GM12878 (cell line): ENCODE results near the gene LIMS2. TPM values are rescaled to one million over a fixed set of nuclear protein-coding genes. Genes with fewer than 3 reads are reported as not detected.

Experiments used
- ATAC-seq: fragments of 200-7000 bp; cut with Tn5 transposase; 3 replicates; pipeline ENCODE4 v1.9.1; 2020; ENCODE audit warnings: mild to moderate bottlenecking, moderate library complexity
- BruUV-seq: library from RNA; stranded (reverse); fragments of 400-500 nt; replicated peaks from 2 replicates; lab custom pipeline; 2021; lab: Mats Ljungman, UMichigan
- CTCF ChIA-PET: fragments of 300-600 bp; sonication (Branson Sonifier 250); formaldehyde crosslinking; extraction: SDS; loops from one replicate; lab custom pipeline; 2021; ENCODE audit warnings: inconsistent platforms; lab: Yijun Ruan, JAX
- POLR2A ChIA-PET: fragments of 350-600 bp; formaldehyde crosslinking; extraction: SDS; loops from one replicate; lab custom pipeline; 2021; ENCODE audit warnings: inconsistent platforms; lab: Charles Lee
- RAD21 ChIA-PET: fragments of 300-600 bp; sonication (Branson Sonifier 250); formaldehyde crosslinking; loops from one replicate; lab custom pipeline; 2023; ENCODE audit warnings: antibody characterized with exemption; ENCODE audit not compliant: unreplicated experiment; lab: Charles Lee
- SMC1A ChIA-PET: fragments of 300-600 bp; sonication (Branson Sonifier 250); formaldehyde crosslinking; loops from one replicate; lab custom pipeline; 2023; ENCODE audit not compliant: unreplicated experiment, uncharacterized antibody; lab: Charles Lee
- DNase-seq: peaks from one replicate; pipeline ENCODE4 v3.0.0-alpha.2; 2011; ENCODE audit warnings: low read depth, low spot score
- FAIRE-seq: peaks from 3 replicates; lab custom pipeline; 2011; peaks lifted over from hg19 to GRCh38; lab: Jason Lieb, UNC
- H2AFZ ChIP-seq: 2 replicates; pipeline ENCODE4 v1.6.0; 2011; ENCODE audit warnings: low read depth, low read length, control low read depth; ENCODE audit not compliant: control insufficient read depth
- H3K27ac ChIP-seq: 2 replicates; pipeline ENCODE4 v1.5.1; 2011; ENCODE audit warnings: control low read depth; ENCODE audit not compliant: control insufficient read depth, insufficient read depth
- H3K27me3 ChIP-seq, 2 experiments: replicated peaks in 1 of 2; 2 replicates each; pipeline versions ENCODE4 v1.6.0 to v1.6.1; 2011; ENCODE audit warnings: low read length in 1 of 2; ENCODE audit not compliant: control insufficient read depth in 2 of 2, insufficient read depth in 2 of 2
- H3K36me3 ChIP-seq, 2 experiments: 2 replicates each; pipeline ENCODE4 v1.5.1; 2011; ENCODE audit warnings: low read length in 1 of 2; ENCODE audit not compliant: control insufficient read depth in 2 of 2, insufficient read depth in 2 of 2
- H3K4me1 ChIP-seq: 2 replicates; pipeline ENCODE4 v1.6.1; 2011; ENCODE audit warnings: mild to moderate bottlenecking, low read length, moderate library complexity, mixed read lengths; ENCODE audit not compliant: control insufficient read depth, insufficient read depth
- H3K4me2 ChIP-seq: 2 replicates; pipeline ENCODE4 v1.6.0; 2011; ENCODE audit warnings: control low read depth; ENCODE audit not compliant: control insufficient read depth, insufficient read depth
- H3K4me3 ChIP-seq: fragments of 200-600 bp; sonication (generic); 2 replicates; pipeline ENCODE4 v1.5.1; 2016
- H3K79me2 ChIP-seq: 2 replicates; pipeline ENCODE4 v1.6.0; 2011; ENCODE audit warnings: low read length; ENCODE audit not compliant: control insufficient read depth, insufficient read depth
- H3K9ac ChIP-seq: 2 replicates; pipeline ENCODE4 v1.8.0; 2011; ENCODE audit warnings: low read length, control low read depth, mixed read lengths; ENCODE audit not compliant: control insufficient read depth, insufficient read depth
- H3K9me3 ChIP-seq: replicated peaks from 3 replicates; pipeline ENCODE4 v1.5.1; 2011; ENCODE audit warnings: mild to moderate bottlenecking, low read length; ENCODE audit not compliant: control insufficient read depth, insufficient read depth
- H4K20me1 ChIP-seq: 2 replicates; pipeline ENCODE4 v1.6.0; 2011; ENCODE audit not compliant: control insufficient read depth, insufficient read depth
- ASH2L ChIP-seq: fragments of 300-600, 200-600 bp; sonication (generic); IDR thresholded peaks from 2 replicates; pipeline ENCODE4 v1.6.1; 2017; ENCODE audit warnings: low read depth, mild to moderate bottlenecking, borderline replicate concordance
- BCL11A ChIP-seq: IDR thresholded peaks from 2 replicates; pipeline ENCODE4 v1.6.1; 2011; ENCODE audit warnings: low read depth, low read length
- CHD4 ChIP-seq: fragments of 200-600 bp; sonication (generic); IDR thresholded peaks from 2 replicates; pipeline ENCODE4 v1.6.1; 2016; ENCODE audit warnings: mild to moderate bottlenecking
- DPF2 ChIP-seq: fragments of 450-650 bp; IDR thresholded peaks from 2 replicates; pipeline ENCODE4 v1.6.1; 2017; ENCODE audit warnings: mild to moderate bottlenecking
- EGR1 ChIP-seq, 2 experiments: IDR thresholded peaks; 1 replicate in 1 of 2; 2 replicates in 1 of 2; pipeline ENCODE4 v1.6.1; 2011 to 2012; ENCODE audit warnings: low read depth in 2 of 2, low read length in 2 of 2, borderline replicate concordance in 1 of 2, mild to moderate bottlenecking in 1 of 2, moderate library complexity in 1 of 2
- EZH2 ChIP-seq: IDR thresholded peaks from 2 replicates; pipeline ENCODE4 v1.6.1; 2012; ENCODE audit warnings: low read depth, mild to moderate bottlenecking, control low read depth, inconsistent platforms, low read length, borderline replicate concordance; ENCODE audit not compliant: control insufficient read depth
- FOS ChIP-seq: IDR thresholded peaks from 3 replicates; pipeline ENCODE4 v1.6.1; 2011; ENCODE audit warnings: borderline replicate concordance; ENCODE audit not compliant: insufficient read length; ENCODE audit errors: extremely low read depth
- IKZF1 ChIP-seq: fragments of 450-650 bp; conservative IDR thresholded peaks from 2 replicates; pipeline ENCODE4 v1.6.1; 2017; ENCODE audit warnings: antibody characterized with exemption, mild to moderate bottlenecking
- KDM1A ChIP-seq: fragments of 200-600 bp; sonication (generic); IDR thresholded peaks from 2 replicates; pipeline ENCODE4 v1.6.1; 2016; ENCODE audit warnings: borderline replicate concordance
- MTA2 ChIP-seq: fragments of 450-650 bp; IDR thresholded peaks from 2 replicates; pipeline ENCODE4 v1.6.1; 2016; ENCODE audit warnings: low read depth, mild to moderate bottlenecking, moderate library complexity
- PAX8 ChIP-seq: fragments of 450-650 bp; IDR thresholded peaks from 2 replicates; pipeline ENCODE4 v1.6.1; 2017; ENCODE audit warnings: mild to moderate bottlenecking, moderate library complexity
- PML ChIP-seq: IDR thresholded peaks from 2 replicates; pipeline ENCODE4 v1.6.1; 2012; ENCODE audit warnings: low read length, inconsistent platforms
- SMAD1 ChIP-seq: fragments of 450-650 bp; IDR thresholded peaks from 2 replicates; pipeline ENCODE4 v1.6.1; 2018; ENCODE audit warnings: mild to moderate bottlenecking, low read depth; ENCODE audit not compliant: partially characterized antibody
- SP1 ChIP-seq: IDR thresholded peaks from one replicate; pipeline ENCODE4 v1.6.1; 2011; ENCODE audit warnings: low read depth, low read length
- SREBF2 ChIP-seq: IDR thresholded peaks from 2 replicates; pipeline ENCODE4 v1.6.1; 2012; ENCODE audit warnings: mild to moderate bottlenecking, low read length
- WRNIP1 ChIP-seq: IDR thresholded peaks from 2 replicates; pipeline ENCODE4 v1.6.1; 2011; ENCODE audit warnings: low read depth, low read length, improper control_type of control experiment, borderline replicate concordance
- ZNF24 ChIP-seq: fragments of 450-650 bp; IDR thresholded peaks from 2 replicates; pipeline ENCODE4 v1.6.1; 2017; ENCODE audit warnings: antibody characterized with exemption, mild to moderate bottlenecking
- WGBS: methylation state at CpG from one replicate; pipeline ENCODE4 v1.1.6; 2016; ENCODE audit warnings: low lambda C conversion rate; ENCODE audit not compliant: insufficient replicate concordance, insufficient coverage; ENCODE audit errors: missing lambda C conversion rate; 5-methylcytosine and 5-hydroxymethylcytosine counted together
- in situ Hi-C: fragments of 300-500 bp; cut with MboI; formaldehyde crosslinking; loops from 9 replicates; pipeline ENCODE4 v1.14.3; 2018; ENCODE audit warnings: mixed read lengths
- intact Hi-C: fragments of 100-400 bp; cut with micrococcal nuclease; formaldehyde crosslinking; loops from one replicate; pipeline ENCODE4 v1.14.2; 2022; ENCODE audit not compliant: unreplicated experiment
- polyA plus RNA-seq, 11 experiments: library from polyadenylated mRNA; depleted of rRNA in 4 of 11; unstranded in 6 of 11; stranded (reverse) in 5 of 11; fragments of >200 nt; fragmentation: Nextera tagmentation in 4 of 11; fragmentation: Illumina TruSeq in 1 of 11; extraction: Ambion mirVana in 4 of 11; extraction: Trizol in 1 of 11; gene quantifications; 1 replicate in 1 of 11; 2 replicates in 10 of 11; pipeline versions ENCODE4 v1.2.1 to v1.2.3, GENCODE V29; 2011 to 2016; ENCODE audit warnings: inconsistent platforms in 2 of 11, missing spikeins in 2 of 11, low read depth in 1 of 11
- total RNA-seq, 4 experiments: library from RNA; depleted of rRNA in 3 of 4; stranded (reverse); fragments of >200 nt in 3 of 4; fragmentation: Illumina TruSeq in 1 of 4; extraction: Trizol in 1 of 4; gene quantifications; 2 replicates each; pipeline versions ENCODE4 v1.2.1 to v1.2.3, GENCODE V29; 2013 to 2021
- TF ChIP-seq, protein P1 (sequence below): fragments of 450-650 bp; IDR thresholded peaks from 2 replicates; pipeline ENCODE4 v1.6.1; 2016; ENCODE audit warnings: mild to moderate bottlenecking
- TF ChIP-seq, protein P2 (sequence below): fragments of 450-650 bp; IDR thresholded peaks from 2 replicates; pipeline ENCODE4 v1.6.1; 2016; ENCODE audit warnings: mild to moderate bottlenecking, moderate library complexity, borderline replicate concordance

The LIMS2 gene
- total and polyA plus RNA-seq, 10 of the 15 experiments (the other 5 are each of a cell fraction or from before 2014, with no cell fraction given): 0.06 to 0.81 (median 0.16) TPM; not detected in 2

DNA sequence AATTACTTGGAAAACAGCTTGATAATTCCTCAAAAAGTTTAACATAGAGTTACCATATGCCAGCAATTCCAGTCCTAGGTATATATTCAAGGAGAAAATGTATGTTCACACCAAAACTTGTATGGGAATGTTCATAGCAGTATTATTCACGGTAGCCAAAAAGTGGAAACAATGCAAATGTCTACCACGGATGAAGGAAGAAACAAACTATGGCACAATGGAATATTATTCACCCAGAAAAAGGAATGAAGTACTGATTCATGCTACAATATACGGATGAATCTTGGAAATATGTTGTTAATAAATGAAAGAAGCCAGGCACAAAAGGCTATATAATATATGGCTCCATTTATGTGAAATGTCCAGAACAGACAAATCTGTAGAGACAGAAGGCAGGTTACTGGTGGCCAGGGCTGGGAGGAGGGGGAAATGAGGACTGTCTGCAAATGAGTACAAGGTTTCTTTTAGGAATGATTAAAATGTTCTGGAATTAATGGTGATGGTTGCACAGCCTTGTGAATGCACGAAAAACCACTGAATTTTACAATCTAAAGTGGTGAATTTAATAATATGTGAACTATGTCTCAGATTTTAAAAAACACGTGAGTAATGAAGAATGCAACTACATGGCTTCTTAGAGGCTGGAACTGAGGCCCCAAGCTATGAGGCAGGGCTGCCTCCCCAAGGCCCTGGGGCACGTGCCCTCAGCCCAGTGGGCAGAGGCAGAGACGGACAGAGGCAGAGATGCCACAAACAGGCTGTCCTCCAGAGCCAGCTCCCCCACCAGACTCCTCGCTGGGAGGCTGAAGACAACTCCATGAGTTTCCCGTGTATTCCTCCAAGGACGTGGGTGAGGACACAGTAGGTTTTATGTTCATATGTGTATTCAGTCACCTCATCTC lies 5.0 kb downstream of the LIMS2 start (continued):
- no peak for TF ChIP-seq IKZF1
- no peak for TF ChIP-seq SP1
- TF ChIP-seq EZH2: no peak
- TF ChIP-seq BCL11A: no peak
- TF ChIP-seq, all 136 proteins: peak for 0

GRCh38 chr2:127669056-127669455 lies 6.3 kb downstream of the LIMS2 start:
- no TSS peak for BruUV-seq
- Histone ChIP-seq H3K4me1 (no peaks in the 10 kb centered on the region), H2AFZ (no peak overlapping the region), H3K27me3 (peaks cover 5 to 10% of the 10 kb centered on the region in 2 experiments; a peak in 3 of 4 replicates), H3K36me3 (no peaks in the 10 kb centered on the region), H3K27ac (no peak overlapping the region), H3K9me3 (no peaks in the 10 kb centered on the region), H3K9ac (no peak overlapping the region), H3K4me2 (no peak overlapping the region), H3K4me3 (no peak overlapping the region), H4K20me1 (no peaks in the 10 kb centered on the region), H3K79me2 (no peaks in the 10 kb centered on the region)
- FAIRE-seq (no peak), ATAC-seq (no peak), DNase-seq (no peak)
- CTCF ChIA-PET: no interaction called here
- SMC1A ChIA-PET: no interaction called here
- WGBS: 52% methylated on average over 7 of the region's 7 CpGs
- RAD21 ChIA-PET: no interaction called here
- in situ Hi-C loops: no loop called here
- POLR2A ChIA-PET: no interaction called here
- intact Hi-C loops: no loop called here
- no peak for TF ChIP-seq ASH2L
- no peak for TF ChIP-seq PAX8
- TF ChIP-seq ZNF24: no peak
- no peak for TF ChIP-seq EGR1 (IDR thresholded peaks at IDR 0.05; ENCODE audit: borderline replicate concordance in 1 of 2, low read depth in 2 of 2, low read length in 2 of 2)
- TF ChIP-seq CHD4: no peak
- TF ChIP-seq SREBF2: no peak
- no peak for TF ChIP-seq WRNIP1
- TF ChIP-seq PML: no peak
- TF ChIP-seq DPF2: no peak
- no peak for TF ChIP-seq MTA2
- TF ChIP-seq, protein P1, sequence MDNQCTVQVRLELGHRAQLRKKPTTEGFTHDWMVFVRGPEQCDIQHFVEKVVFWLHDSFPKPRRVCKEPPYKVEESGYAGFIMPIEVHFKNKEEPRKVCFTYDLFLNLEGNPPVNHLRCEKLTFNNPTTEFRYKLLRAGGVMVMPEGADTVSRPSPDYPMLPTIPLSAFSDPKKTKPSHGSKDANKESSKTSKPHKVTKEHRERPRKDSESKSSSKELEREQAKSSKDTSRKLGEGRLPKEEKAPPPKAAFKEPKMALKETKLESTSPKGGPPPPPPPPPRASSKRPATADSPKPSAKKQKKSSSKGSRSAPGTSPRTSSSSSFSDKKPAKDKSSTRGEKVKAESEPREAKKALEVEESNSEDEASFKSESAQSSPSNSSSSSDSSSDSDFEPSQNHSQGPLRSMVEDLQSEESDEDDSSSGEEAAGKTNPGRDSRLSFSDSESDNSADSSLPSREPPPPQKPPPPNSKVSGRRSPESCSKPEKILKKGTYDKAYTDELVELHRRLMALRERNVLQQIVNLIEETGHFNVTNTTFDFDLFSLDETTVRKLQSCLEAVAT: no peak
- TF ChIP-seq SMAD1: no peak
- TF ChIP-seq KDM1A: no peak
- TF ChIP-seq, protein P2, sequence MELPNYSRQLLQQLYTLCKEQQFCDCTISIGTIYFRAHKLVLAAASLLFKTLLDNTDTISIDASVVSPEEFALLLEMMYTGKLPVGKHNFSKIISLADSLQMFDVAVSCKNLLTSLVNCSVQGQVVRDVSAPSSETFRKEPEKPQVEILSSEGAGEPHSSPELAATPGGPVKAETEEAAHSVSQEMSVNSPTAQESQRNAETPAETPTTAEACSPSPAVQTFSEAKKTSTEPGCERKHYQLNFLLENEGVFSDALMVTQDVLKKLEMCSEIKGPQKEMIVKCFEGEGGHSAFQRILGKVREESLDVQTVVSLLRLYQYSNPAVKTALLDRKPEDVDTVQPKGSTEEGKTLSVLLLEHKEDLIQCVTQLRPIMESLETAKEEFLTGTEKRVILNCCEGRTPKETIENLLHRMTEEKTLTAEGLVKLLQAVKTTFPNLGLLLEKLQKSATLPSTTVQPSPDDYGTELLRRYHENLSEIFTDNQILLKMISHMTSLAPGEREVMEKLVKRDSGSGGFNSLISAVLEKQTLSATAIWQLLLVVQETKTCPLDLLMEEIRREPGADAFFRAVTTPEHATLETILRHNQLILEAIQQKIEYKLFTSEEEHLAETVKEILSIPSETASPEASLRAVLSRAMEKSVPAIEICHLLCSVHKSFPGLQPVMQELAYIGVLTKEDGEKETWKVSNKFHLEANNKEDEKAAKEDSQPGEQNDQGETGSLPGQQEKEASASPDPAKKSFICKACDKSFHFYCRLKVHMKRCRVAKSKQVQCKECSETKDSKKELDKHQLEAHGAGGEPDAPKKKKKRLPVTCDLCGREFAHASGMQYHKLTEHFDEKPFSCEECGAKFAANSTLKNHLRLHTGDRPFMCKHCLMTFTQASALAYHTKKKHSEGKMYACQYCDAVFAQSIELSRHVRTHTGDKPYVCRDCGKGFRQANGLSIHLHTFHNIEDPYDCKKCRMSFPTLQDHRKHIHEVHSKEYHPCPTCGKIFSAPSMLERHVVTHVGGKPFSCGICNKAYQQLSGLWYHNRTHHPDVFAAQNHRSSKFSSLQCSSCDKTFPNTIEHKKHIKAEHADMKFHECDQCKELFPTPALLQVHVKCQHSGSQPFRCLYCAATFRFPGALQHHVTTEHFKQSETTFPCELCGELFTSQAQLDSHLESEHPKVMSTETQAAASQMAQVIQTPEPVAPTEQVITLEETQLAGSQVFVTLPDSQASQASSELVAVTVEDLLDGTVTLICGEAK: no peak
- no peak for TF ChIP-seq FOS
